Ascending aorta (tissue), 2 donors: ENCODE measurements around the gene CNTN3. TPM values are rescaled to one million over a fixed set of nuclear protein-coding genes. Genes with fewer than 3 reads are reported as not detected.

Experiments used
- DNase-seq, 2 donors: peaks; one replicate each; pipeline ENCODE4 v3.0.0-alpha.2; 2019; ENCODE audit warnings: low spot score in 2 of 2
- H3K27ac ChIP-seq, 2 donors: fragments of 200-600 bp; sonication (generic); one replicate each; pipeline ENCODE4 v1.5.1; 2016 to 2017; ENCODE audit warnings: mild to moderate bottlenecking in 1 of 2
- H3K27me3 ChIP-seq: fragments of 200-600 bp; sonication (generic); one replicate; pipeline ENCODE4 v1.5.1; 2017
- H3K36me3 ChIP-seq, 2 donors: fragments of 200-600 bp; sonication (generic); one replicate each; pipeline ENCODE4 v1.5.1; 2016
- H3K4me1 ChIP-seq, 2 donors: fragments of 200-600 bp; sonication (generic); one replicate each; pipeline ENCODE4 v1.5.1; 2016 to 2017; ENCODE audit warnings: mild to moderate bottlenecking in 1 of 2
- H3K4me3 ChIP-seq, 2 donors: fragments of 200-600 bp; sonication (generic); one replicate each; pipeline ENCODE4 v1.5.1; 2016 to 2017; ENCODE audit warnings: mild to moderate bottlenecking in 1 of 2
- H3K9me3 ChIP-seq, 2 donors: fragments of 200-600 bp; sonication (generic); one replicate each; pipeline ENCODE4 v1.5.1; 2016
- CTCF ChIP-seq, 3 experiments: fragments of 200-600 bp in 2 of 3; fragments of 450-650 bp in 1 of 3; sonication (generic) in 2 of 3; IDR thresholded peaks; one replicate each; pipeline ENCODE4 v1.5.1; 2016 to 2019; ENCODE audit warnings: antibody characterized with exemption in 3 of 3, mild to moderate bottlenecking in 1 of 3, moderate library complexity in 1 of 3
- intact Hi-C: fragments of 100-400 bp; cut with DNase I; formaldehyde crosslinking; loops from one replicate; pipeline ENCODE4 v1.15.1; 2023
- total RNA-seq: library from RNA; depleted of rRNA; stranded (reverse); fragments of >200 nt; gene quantifications from one replicate; pipeline ENCODE4 v1.1.0, GENCODE V29; 2016

Gene CNTN3
- total RNA-seq, 1 donor from 2014 or later, result 0.11 TPM

GRCh38 chr3:74613060-74613459 is 1.4 kb downstream of the CNTN3 start:
- Histone ChIP-seq H3K4me3 (peak overlapping the region; percentile 50 to 78), H3K4me1 (no peaks in the 10 kb centered on the region), H3K27ac (peak overlapping the region in 1 of 2 donors; percentile 41), H3K36me3 (no peaks in the 10 kb centered on the region), H3K9me3 (no peaks in the 10 kb centered on the region), H3K27me3 (no peaks in the 10 kb centered on the region)
- no peak for DNase-seq
- TF ChIP-seq CTCF (IDR thresholded peaks at IDR 0.05), result no peak
- intact Hi-C loops, result loop anchor here (5.0 kb wide), 1 partner anchor 186 kb away; no protein-coding TSS in a partner anchor

- intact Hi-C loops, result loop anchor here (5.0 kb wide), 1 partner anchor 184 kb away; no protein-coding TSS in a partner anchor
- no peaks in the 10 kb centered on the region for H3K4me1 ChIP-seq
- no peak for DNase-seq
- no peak for TF ChIP-seq CTCF (IDR thresholded peaks at IDR 0.05)
- no peak overlapping the region for H3K27ac ChIP-seq
- H3K4me3 ChIP-seq, result no peak overlapping the region
- no peaks in the 10 kb centered on the region for H3K36me3 ChIP-seq
- H3K27me3 ChIP-seq, result no peaks in the 10 kb centered on the region
- H3K9me3 ChIP-seq, result no peaks in the 10 kb centered on the region
Measured at GRCh38 chr3:74611206-74611605, 3.3 kb downstream of the CNTN3 start.

GRCh38 chr3:74607803-74608202 is 6.7 kb downstream of the CNTN3 start:
- Histone ChIP-seq H3K36me3 (no peaks in the 10 kb centered on the region), H3K4me3 (no peak overlapping the region), H3K27ac (no peak overlapping the region), H3K4me1 (no peaks in the 10 kb centered on the region), H3K27me3 (no peaks in the 10 kb centered on the region), H3K9me3 (no peaks in the 10 kb centered on the region)
- TF ChIP-seq CTCF (IDR thresholded peaks at IDR 0.05), result no peak
- intact Hi-C loops, result loop anchor here (1.0 kb wide), 1 partner anchor 145 kb away; no protein-coding TSS in a partner anchor
- DNase-seq, result no peak

- intact Hi-C loops, result no loop called here
- Histone ChIP-seq H3K36me3 (no peaks in the 10 kb centered on the region), H3K4me1 (no peaks in the 10 kb centered on the region), H3K27me3 (no peaks in the 10 kb centered on the region), H3K9me3 (no peaks in the 10 kb centered on the region), H3K4me3 (no peak overlapping the region), H3K27ac (no peak overlapping the region)
- DNase-seq, result no peak
- TF ChIP-seq CTCF (IDR thresholded peaks at IDR 0.05), result no peak
Measured at GRCh38 chr3:74606996-74607395, 7.5 kb downstream of the CNTN3 start.

- Histone ChIP-seq H3K27ac (no peak overlapping the region), H3K4me3 (no peak overlapping the region), H3K36me3 (no peaks in the 10 kb centered on the region), H3K4me1 (no peaks in the 10 kb centered on the region), H3K9me3 (no peaks in the 10 kb centered on the region), H3K27me3 (no peaks in the 10 kb centered on the region)
- no peak for TF ChIP-seq CTCF (IDR thresholded peaks at IDR 0.05)
- no peak for DNase-seq
- intact Hi-C loops, result no loop called here
Measured at GRCh38 chr3:74605437-74605836, 9.0 kb downstream of the CNTN3 start.

- Histone ChIP-seq H3K27ac (no peak overlapping the region), H3K4me3 (no peak overlapping the region), H3K9me3 (no peaks in the 10 kb centered on the region), H3K36me3 (no peaks in the 10 kb centered on the region), H3K27me3 (no peaks in the 10 kb centered on the region), H3K4me1 (no peaks in the 10 kb centered on the region)
- DNase-seq, result no peak
- intact Hi-C loops, result no loop called here
- no peak for TF ChIP-seq CTCF (IDR thresholded peaks at IDR 0.05)
Measured at GRCh38 chr3:74603292-74603691, 11.2 kb downstream of the CNTN3 start.
